Dedifferentiated amniotic fluid mesenchymal stem cell (primary cell): ENCODE measurements around the gene PTPRCAP.

Experiments used
- DNase-seq: peaks from one replicate; pipeline ENCODE4 v3.0.0-alpha.2; 2016; ENCODE audit errors: extremely low spot score

Gene PTPRCAP

GRCh38 chr11:67465189-67465510 lies 27.7 kb upstream of the PTPRCAP start:
- DNase-seq: no peak

- no peak for DNase-seq
Measured at GRCh38 chr11:67464411-67465188, 27.1 kb upstream of the PTPRCAP start.

GRCh38 chr11:67463680-67464410 lies 26.4 kb upstream of the PTPRCAP start:
- DNase-seq: no peak

GRCh38 chr11:67463186-67463585 lies 25.7 kb upstream of the PTPRCAP start:
- DNase-seq: no peak

GRCh38 chr11:67458266-67458665 lies 20.8 kb upstream of the PTPRCAP start:
- no peak for DNase-seq

GRCh38 chr11:67457453-67457852 lies 20.0 kb upstream of the PTPRCAP start:
- no peak for DNase-seq

- no peak for DNase-seq
Measured at GRCh38 chr11:67456068-67456705, 18.7 kb upstream of the PTPRCAP start.

GRCh38 chr11:67455054-67455453 lies 17.6 kb upstream of the PTPRCAP start, which contains the start of gene CABP4:
TSS of gene CABP4 (plus strand) at chr11:67455354. CDS start at chr11:67455424, 70 bp downstream.
- DNase-seq: no peak

GRCh38 chr11:67453816-67454732 lies 16.6 kb upstream of the PTPRCAP start:
- DNase-seq: no peak

GRCh38 chr11:67452141-67452952 lies 14.9 kb upstream of the PTPRCAP start, which contains the start of gene GPR152:
TSS of gene GPR152 (minus strand) at chr11:67452729. CDS start at chr11:67452724, 5 bp downstream.
- DNase-seq: no peak

GRCh38 chr11:67451658-67451976 lies 14.1 kb upstream of the PTPRCAP start:
- no peak for DNase-seq

- no peak for DNase-seq
Measured at GRCh38 chr11:67450796-67451657, 13.5 kb upstream of the PTPRCAP start.

GRCh38 chr11:67449116-67449844 lies 11.8 kb upstream of the PTPRCAP start:
- no peak for DNase-seq

GRCh38 chr11:67448220-67448609 lies 10.7 kb upstream of the PTPRCAP start:
- DNase-seq: no peak

GRCh38 chr11:67445515-67445914 lies 8.0 kb upstream of the PTPRCAP start:
- no peak for DNase-seq

- no peak for DNase-seq
Measured at GRCh38 chr11:67442504-67443404, 5.3 kb upstream of the PTPRCAP start.

- DNase-seq: no peak
Measured at GRCh38 chr11:67441731-67442351, 4.4 kb upstream of the PTPRCAP start.

- no peak for DNase-seq
Measured at GRCh38 chr11:67441098-67441563, 3.6 kb upstream of the PTPRCAP start.
